ENCODE results near the gene BTBD16.
A peak's percentile ranks its signal among the peaks of the same experiment; 100 is the strongest.

The BTBD16 gene

GRCh38 chr10:122294511-122295450, 23.7 kb downstream of the BTBD16 start:
- DNase-seq (ENCODE audit: low read depth in 2 of 2), result no peak

- no peak for DNase-seq (ENCODE audit: low read depth in 2 of 2)
Observed at GRCh38 chr10:122295451-122295809, 24.3 kb downstream of the BTBD16 start.

GRCh38 chr10:122296363-122297120, 25.4 kb downstream of the BTBD16 start:
- no peak for DNase-seq (ENCODE audit: low read depth in 2 of 2)

GRCh38 chr10:122297583-122297982, 26.5 kb downstream of the BTBD16 start:
- no peak for DNase-seq (ENCODE audit: low read depth in 2 of 2)

- DNase-seq (ENCODE audit: low read depth in 2 of 2), result no peak
Observed at GRCh38 chr10:122298206-122298597, 27.1 kb downstream of the BTBD16 start.

- DNase-seq (ENCODE audit: low read depth in 2 of 2), result peak; percentile 23 to 36
Observed at GRCh38 chr10:122298598-122299301, 27.7 kb downstream of the BTBD16 start.

GRCh38 chr10:122299423-122300075, 28.5 kb downstream of the BTBD16 start:
- DNase-seq (ENCODE audit: low read depth in 2 of 2), result no peak

- no peak for DNase-seq (ENCODE audit: low read depth in 2 of 2)
Observed at GRCh38 chr10:122301055-122301810, 30.1 kb downstream of the BTBD16 start.

- DNase-seq (ENCODE audit: low read depth in 2 of 2), result no peak
Observed at GRCh38 chr10:122301811-122302115, 30.7 kb downstream of the BTBD16 start.

- no peak for DNase-seq (ENCODE audit: low read depth in 2 of 2)
Observed at GRCh38 chr10:122302315-122302714, 31.2 kb downstream of the BTBD16 start.

GRCh38 chr10:122303271-122304053, 32.4 kb downstream of the BTBD16 start:
- no peak for DNase-seq (ENCODE audit: low read depth in 2 of 2)

- DNase-seq (ENCODE audit: low read depth in 2 of 2), result no peak
Observed at GRCh38 chr10:122304054-122304579, 33.0 kb downstream of the BTBD16 start.

- no peak for DNase-seq (ENCODE audit: low read depth in 2 of 2)
Observed at GRCh38 chr10:122306282-122306681, 35.2 kb downstream of the BTBD16 start.

GRCh38 chr10:122306744-122307143, 35.6 kb downstream of the BTBD16 start:
- no peak for DNase-seq (ENCODE audit: low read depth in 2 of 2)

GRCh38 chr10:122307669-122308416, 36.7 kb downstream of the BTBD16 start:
- no peak for DNase-seq (ENCODE audit: low read depth in 2 of 2)

GRCh38 chr10:122308417-122309141, 37.5 kb downstream of the BTBD16 start:
- DNase-seq (ENCODE audit: low read depth in 2 of 2), result no peak

- DNase-seq (ENCODE audit: low read depth in 2 of 2), result no peak
Observed at GRCh38 chr10:122310311-122311050, 39.4 kb downstream of the BTBD16 start.

GRCh38 chr10:122311051-122311410, 39.9 kb downstream of the BTBD16 start:
- DNase-seq (ENCODE audit: low read depth in 2 of 2), result no peak

Data from stimulated activated CD8-positive, alpha-beta memory T cell treated with anti-CD3 and anti-CD28 coated beads, Interleukin-7, amount 100 ng/mL, for 1 hour (primary cell).